DMS79 (cell line): ENCODE measurements around the gene KLHL6.
"Not testable (repeated sequence)": the region's sequence is repeated elsewhere in the genome, so short reads cannot be mapped to it uniquely, and the experiment has no call there.

Experiments used
- DNase-seq: peaks from one replicate; lab custom pipeline; 2025; lab: John Stamatoyannopoulos, UW

The KLHL6 gene

DNA sequence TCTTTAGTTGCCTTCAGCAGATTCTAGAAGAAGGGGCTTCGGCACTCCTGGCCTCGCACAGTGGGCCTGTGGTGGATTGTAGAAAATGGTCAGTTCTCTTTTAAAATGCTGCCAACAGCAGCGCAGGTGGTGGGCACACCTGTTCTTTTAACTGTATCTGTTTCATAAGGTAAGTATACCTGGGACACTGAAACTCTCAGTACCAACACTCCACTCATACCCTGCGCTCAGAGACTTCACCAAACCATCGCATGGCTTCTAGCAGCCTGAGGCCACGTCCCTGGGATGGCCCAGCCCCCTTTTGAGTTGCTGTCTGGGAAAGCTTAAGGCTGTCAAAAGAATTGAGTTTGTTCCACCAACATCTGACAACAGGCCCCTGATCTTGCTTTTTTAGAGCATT lies 70.4 kb downstream of the KLHL6 start:
- no peak for DNase-seq

DNA sequence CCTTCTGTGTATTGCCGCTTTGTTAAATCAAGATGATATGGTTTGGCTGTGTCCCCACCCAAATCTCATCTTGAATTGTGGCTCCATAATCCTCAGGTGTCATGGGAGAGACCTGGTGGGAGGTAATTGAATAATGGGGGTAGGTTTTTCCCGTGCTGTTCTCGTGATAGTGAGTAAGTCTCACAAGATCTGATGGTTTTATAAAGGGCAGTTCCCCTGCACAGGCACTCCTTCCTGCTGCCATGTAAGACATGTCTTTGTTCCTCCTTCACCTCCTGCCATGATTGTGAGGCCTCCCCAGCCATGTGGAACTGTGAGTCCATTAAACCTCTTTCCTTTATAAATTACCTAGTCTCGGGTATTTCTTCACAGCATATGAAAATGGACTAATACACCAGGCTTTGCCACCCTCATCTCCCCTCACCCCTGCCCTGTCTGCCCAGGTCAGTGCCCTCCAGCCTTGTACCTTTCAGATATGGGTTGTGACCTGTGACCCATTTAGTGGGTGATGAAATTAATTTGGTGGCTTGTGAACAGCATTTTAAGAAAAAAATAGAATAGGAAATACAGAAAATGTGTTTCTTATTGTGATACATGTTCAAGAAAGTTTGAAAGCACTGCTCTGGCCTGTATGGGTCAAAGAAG lies 71.0 kb downstream of the KLHL6 start:
- no peak for DNase-seq

DNA sequence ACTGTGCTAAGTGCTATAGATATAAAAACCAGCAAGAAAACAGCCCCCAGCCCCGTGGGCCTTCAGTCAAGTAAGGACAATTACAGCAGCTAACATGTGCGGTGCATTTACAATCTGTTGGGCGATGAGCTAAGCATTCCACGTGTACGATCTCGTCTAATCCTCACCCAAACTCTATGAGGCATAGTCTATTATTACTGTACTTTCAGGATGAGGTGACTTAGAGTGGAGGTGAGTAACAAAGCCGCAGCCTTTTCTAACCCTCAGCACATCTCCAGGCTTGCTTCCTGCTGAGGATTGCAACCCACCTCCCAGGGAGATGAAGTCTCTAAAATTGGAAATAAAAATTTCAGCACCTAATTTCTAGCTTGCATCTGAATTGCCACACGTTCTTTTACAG lies 73.9 kb downstream of the KLHL6 start:
- DNase-seq, result no peak

DNA sequence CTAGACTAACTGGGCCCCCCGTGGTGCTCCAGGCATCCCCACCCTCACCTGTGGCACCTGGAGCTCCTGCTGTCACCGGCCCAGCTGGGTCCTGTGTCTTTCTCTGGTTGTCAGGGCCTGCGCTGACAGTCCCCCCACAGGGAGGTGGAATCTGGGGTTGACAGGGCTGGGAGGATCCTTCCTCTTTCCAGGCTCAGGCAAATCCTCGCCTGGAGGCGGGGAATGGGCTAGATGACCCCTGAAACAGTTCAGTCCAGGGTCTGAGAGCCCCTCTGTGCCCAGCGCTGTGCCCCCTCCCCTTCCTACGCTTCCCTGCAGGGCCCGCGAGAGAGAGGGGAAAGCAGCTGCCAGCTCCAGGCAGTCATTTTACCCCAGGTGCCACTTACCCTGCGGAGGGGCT lies 77.0 kb downstream of the KLHL6 start:
- DNase-seq, result no peak

DNA sequence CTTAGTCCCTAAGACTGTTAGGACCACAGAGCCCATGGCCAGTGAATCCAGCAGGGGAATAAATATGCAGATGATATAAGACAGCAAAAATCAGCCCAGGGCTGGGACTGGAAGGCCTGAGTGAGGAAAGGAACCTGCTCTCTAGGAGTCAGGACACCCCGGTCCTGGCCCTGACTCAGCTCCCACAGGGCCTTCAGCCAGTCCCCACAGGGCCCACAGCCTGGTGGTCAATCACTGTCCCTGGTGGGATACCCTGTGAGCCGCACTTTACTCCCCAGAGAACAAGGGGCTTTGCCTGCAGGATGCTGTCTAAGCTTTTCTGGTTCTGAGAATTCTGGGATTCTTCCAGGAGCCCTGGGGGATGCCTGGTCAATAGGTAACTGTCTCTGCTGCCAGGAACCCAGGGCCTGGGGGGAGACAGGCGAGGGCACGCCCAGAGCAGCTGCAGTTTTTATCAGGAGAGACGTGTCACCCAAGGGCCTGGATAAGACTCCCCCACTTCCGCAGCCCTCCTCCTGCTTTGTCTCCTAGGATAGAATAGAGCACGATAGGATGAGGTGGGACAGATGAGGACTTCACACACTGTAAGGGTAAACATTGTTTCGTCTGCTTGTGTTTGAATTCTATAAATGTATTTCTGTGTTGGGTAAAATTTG lies 77.6 kb downstream of the KLHL6 start:
- DNase-seq, result peak; percentile 61

DNA sequence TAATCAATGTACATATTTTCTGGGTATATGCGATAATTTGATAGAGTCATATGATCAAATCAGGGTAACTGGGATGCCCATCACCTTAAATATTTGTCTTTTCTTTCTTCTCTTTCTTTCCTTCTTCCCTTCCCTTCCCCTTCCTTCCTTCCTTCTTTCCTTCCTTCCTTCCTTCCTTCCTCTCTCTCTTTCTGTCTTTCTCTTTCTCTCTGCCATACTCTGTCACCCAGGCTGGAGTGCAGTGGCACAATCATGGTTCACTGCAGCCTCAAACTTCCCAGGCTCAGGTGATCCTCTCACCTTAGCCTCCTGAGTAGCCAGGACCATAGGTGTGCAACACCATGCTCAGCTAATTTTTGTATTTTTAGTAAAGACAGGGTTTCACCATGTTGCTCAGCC lies 79.7 kb downstream of the KLHL6 start:
- DNase-seq, result not testable (repeated sequence)

DNA sequence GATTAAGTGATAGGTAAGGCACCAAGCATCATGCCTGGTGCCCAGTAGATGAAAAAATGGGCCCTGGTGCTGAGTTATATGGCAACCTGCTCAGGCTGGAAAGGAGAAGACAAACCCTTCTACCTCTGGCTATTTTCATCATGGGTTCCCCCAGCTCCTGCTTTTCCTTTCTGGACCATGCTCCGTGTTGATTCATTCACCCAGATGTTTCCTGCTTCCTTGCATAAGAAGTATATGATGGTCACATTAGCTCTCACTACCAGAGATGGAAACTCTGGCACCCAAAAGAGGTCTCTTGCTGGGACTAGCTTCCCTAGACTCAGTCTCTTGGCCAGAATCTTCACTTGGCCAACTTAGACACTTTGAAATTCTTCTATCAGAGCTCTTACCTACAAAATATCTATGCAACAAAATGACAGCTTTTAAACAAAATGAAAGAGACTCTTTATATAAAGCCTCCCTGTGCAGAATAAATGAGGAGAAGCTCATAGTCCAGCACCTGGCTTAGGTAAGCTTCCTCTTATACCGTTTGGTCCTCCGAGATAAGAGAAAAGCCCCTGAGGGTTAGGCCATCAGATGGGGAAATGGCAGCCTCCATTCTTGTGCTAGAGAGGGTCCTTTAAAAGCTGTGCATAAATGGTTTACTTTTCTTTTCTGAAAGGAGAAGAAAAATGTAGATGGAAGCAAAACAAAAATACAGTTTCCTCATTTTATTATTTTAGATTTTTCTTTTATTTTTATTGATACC lies 80.3 kb downstream of the KLHL6 start:
- no peak for DNase-seq

DNA sequence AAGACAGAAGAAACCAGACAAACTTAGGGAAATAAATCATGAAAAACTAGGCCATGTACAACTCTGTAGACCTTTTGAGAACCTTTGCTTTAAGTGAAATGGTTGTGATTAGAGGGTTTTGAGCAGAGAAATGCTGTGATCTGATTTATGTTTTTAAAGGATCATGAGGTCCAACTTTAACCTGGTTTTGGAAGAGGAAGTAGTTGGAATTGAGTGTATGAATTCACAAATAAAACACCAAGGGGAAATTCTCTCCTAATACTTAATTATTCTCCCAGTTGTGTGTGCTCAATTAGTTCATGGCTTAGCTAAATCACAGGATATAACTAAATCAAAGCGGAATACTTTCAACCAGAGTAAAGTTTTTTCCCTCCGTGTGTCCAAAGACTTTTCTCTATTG lies 81.5 kb downstream of the KLHL6 start:
- DNase-seq, result no peak

DNA sequence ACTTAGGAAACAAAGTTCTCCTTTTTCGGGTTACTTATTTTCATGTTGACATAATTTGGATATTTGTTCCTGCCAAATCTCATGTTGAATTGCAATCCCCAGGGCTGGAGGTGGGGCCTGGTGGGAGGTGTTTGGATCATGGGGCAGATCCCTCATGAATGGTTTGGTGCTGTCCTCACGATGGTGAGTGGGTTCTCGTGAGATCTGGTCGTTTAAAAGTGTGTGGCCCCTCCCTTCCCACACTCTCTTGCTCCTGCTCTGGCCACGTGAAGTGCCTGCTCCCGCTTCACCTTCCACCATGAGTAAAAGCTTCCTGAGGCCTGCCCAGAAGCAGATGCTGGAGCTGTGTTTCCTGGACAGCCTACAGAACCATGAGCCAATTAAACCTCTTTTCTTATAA lies 83.4 kb downstream of the KLHL6 start:
- DNase-seq, result no peak

DNA sequence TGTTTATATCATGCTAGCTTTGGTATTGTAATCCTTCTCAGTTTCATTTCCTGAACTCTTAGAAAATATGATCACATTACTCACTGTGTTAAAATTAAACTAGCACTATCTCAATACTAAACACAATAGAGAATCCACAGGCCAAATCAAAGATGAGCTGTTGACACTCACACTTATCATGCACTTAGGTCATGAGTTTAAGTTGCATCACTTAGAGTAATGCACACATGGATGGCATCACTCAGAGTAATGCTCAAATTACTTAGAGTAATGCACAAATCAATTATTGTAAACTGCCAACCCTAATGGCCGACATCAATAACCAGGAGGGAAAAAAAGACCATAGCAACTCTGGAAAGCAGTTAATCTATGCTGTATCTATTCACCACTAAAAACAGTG lies 87.1 kb downstream of the KLHL6 start:
- DNase-seq, result no peak

DNA sequence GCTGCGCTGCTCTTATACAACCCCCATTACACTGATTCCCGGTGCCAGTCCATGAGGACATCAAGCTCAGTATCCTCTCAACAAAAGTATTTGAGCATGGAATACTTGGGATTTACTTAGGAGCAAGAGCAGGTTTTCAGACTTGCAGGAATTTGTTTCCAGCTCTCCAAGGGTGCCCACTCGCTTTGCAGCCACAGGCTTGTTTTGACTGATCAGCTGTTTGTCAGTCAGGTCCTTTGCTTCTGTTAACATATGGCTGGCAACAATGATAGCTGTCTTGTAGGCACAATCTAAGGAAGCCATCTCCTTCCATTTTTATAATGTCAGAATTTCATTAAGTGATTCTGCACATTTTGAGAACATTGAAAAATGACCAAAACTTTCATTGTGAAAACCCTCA lies 88.9 kb downstream of the KLHL6 start:
- DNase-seq, result no peak

DNA sequence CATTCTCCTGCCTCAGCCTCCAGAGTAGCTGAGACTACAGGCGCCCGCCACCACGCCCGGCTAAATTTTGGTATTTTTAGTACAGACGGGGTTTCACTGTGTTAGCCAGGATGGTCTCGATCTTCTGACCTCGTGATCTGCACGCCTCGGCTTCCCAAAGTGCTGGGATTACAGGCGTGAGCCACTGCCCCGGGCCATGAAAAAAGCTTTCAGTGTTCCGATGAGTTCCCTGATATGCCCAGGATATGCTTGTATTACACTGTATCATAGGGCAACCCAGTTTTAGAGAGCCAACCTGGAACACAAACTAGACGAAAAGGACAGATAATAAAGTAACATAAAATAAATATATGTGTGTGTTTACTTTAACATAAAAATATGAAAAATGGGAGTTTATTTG lies 89.8 kb downstream of the KLHL6 start:
- DNase-seq, result not testable (repeated sequence)

DNA sequence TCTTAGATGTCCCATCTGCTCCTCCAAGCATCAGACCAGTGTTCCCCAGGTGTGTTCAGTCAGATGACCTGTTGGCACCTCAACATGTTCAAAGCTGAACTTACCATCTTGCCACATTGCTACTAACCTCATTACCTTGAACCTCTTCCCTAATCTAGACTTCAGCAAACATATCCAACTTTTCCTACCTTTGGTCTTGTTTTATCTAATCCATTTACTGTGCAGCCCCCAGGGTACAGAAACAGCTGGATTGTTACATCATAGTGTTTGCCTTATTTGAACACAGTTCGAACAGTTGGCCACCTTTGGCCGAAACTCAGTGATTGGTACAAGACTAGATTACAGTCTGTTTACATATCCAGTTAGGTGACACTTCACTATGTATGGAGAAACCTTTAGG lies 91.0 kb downstream of the KLHL6 start:
- DNase-seq, result no peak

DNA sequence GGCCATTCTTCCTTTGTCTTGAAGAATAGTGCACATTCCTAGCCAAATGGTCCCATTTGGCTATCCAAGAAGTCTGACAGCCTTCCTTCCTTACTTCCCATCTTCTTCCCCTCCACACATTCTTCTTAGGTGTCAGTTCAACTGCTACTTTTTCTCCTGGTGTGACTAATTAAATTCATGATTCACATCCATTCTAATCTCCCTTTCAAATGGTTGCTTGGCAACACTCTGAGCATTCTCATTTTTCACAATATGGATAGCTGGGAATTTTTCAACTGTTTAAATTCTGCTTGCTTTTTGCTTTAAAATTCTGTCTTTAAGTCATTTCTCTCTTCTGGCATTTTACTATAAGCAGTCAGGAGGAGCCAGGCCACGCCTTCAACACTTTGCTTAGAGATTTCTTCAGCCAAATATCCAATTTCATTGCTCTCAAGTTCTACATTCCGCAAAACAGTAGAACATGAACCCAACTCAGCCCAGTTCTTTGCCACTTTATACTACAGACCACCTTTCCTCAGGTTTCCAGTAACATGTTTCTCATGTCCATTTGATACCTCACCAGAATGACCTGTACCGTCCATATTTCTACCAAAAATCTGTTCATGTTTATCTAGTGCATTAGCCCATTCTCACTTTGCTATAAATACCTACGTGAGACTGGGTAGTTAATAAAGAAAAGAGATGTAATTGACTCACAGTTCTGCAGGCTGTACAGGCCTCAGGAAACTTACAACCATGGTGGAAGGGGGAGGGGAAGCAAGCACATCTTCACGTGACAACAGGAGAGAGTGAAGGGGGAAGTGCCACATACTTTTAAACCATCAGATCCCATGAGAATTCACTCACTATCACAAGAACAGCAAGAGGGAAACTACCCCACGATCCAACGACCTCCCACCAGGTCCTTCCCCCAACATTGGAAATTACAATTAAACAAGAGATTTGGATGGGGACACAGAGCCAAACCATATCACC lies 95.1 kb downstream of the KLHL6 start:
- no peak for DNase-seq

DNA sequence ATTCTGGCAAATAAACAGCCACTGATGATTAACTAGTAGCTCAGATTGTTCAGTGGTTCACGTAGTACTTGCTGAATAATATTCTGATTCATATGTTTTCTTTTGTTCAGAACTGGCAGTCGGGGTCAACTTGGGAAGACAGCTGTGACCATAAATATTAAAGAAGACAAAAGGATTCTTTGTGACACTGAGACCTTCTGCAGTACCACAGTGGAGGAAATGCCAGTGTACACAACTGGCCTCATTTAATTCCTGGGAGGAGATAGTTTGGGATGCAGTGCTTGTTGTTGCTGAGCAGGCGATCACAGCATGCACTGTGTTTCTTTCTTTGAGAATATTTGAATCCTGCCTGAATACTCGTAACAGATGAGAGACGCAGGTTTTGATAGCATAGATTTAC lies 100.4 kb downstream of the KLHL6 start:
- DNase-seq, result no peak

DNA sequence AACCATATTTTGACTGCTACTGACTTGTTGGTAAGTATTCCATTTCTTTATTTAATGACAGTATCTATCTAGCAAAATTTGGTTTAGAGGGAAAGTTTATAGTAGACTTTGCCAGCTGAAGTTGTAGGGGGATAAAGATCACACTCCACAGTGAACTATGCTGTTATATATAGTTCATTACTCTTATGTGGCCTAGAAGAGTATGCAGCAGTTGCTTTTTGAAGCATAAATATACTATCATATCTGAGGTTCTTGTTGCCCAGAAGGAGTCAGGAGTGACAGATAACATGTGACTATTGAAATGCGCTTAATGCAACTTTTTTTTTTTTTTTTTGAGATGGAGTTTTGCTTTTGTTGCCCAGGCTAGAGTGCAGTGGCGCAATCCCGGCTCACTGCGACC lies 101.4 kb downstream of the KLHL6 start:
- no peak for DNase-seq

DNA sequence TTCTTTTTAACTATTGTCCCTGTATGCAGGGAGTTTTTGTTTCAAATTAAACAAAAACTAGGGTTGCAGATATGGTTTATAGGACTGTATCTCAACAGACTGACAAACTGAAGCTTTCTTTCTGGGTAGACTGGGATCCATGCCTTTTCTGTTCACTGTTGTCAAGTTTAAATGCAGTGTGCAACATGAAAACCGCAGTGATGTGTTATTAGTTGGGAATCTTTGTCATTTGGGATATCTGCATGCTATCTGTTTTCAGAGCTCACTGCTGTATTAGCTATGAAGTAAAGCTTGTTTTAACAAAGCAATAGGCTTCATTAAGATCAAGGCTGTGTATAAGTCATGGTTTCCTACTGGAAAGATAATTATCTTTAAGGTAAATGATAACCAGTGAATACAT lies 105.7 kb downstream of the KLHL6 start:
- no peak for DNase-seq

DNA sequence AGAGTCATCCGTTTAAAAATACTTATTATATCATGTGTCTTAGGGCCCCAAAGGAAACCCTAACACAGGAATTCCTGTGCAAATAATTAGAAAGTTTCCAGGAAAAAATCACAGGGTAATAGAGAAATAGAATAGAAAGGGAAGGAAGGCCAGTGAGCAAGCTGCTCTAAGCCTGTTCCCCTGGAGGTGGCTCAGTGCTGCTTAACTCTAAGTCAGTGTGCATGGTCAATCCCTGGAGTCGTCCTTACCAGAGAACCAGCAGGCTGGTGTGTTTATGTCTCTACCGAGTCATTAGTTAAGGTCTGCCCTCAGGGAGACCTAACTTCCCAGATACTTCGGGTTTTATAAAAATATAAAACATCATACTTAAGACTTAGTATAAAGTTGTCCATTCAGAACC lies 106.1 kb downstream of the KLHL6 start:
- no peak for DNase-seq

DNA sequence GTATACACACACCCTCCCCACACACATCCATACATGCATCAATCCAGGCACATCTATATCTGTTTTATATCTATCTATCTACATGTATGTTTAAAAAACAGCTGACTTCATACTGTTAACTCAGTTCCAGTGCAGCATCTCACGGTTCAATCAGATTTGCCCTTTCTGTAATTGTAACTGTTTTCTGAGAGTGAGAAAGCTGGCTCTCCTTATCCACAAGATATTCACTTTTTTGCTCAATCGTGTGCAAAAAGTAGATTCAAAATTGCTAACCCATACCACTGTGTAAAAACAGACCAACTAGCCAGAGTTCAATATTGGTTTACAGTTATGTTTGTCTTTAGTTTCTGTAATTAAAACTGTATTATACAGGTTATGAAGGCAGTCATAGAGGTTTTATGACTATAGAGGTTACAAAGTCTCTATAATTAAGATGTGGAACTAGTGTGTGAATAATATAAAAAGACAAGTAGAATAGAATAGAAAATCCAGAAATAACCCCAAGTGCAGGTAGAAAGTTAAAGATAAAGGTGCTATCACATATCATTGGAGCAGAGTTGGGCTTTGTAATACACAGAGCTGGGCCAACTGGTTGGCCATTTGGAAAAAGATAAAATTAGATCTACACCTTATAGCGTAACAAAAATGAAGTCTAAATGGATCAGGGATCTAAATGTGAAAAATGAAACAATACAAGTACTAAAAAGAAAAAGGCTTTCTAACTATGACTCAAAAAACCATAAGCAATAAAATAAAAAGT lies 107.0 kb downstream of the KLHL6 start:
- DNase-seq, result no peak

DNA sequence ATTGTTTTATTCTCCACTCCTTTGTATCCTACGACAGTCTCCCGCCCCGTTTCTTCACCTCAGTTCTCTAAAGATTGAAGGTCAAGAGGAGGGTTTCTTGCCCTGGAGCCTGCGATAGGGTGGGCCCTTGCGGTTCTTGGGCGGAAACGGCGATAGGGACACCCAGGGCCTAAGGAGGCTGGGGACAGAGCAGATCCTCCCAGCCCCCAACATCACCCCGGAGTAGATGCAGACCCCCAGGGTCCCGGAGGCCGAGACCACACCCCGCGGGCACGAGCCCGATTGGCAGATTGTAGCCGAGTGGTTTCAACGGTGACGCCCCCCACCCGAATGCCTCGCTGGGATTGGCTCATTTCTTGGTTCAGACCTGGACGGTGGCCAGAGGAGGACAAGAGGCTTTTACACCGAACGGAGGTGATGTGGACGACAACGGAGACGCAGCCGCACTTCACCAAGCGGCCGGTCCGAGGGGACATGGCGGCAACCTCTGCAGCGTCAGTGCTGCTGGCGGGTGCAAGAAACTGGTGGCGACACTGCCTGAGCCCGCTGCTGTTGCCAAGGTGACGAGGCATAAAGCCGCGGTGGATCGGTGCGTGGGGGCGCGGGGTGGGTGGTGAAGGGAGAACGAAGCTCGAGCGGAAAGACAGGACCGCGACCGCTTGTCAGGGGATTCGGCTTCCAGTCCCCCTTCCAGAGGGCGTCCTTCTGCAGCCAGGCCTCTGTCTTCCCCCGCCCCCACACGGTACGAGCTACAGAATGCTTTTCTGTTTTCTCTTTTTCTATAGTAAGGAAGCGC lies 108.1 kb downstream of the KLHL6 start:
- peak; percentile 96 for DNase-seq

DNA sequence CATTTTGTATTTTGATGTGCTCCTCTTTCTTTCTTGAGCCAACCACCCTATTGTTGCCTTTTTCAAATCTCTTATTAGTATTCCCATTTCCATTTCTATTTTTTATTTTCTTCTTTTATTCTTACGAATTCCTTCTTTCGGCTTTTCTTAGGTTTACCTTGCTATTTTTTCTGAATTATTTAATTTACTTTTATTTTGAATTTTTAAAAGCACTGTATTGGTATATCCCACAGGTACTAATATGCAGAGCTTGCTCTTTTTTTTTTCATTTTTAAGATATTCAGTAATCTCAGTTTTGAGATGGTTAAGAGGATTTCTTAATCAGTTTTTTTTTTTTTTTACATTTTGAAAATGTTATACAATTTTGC lies 108.7 kb downstream of the KLHL6 start:
- DNase-seq, result no peak
